Astrocyte (in vitro differentiated cells and primary cell): ENCODE measurements around the gene AIRE. TPM values are rescaled to one million over a fixed set of nuclear protein-coding genes. Genes with fewer than 3 reads are reported as not detected.

Experiments used
- DNase-seq: peaks from one replicate; pipeline ENCODE4 v3.0.0-alpha.2; 2010; ENCODE audit warnings: low read depth
- FAIRE-seq: peaks from 2 replicates; lab custom pipeline; 2011; peaks lifted over from hg19 to GRCh38; lab: Jason Lieb, UNC
- H2AFZ ChIP-seq: 2 replicates; pipeline ENCODE4 v1.6.0; 2012; ENCODE audit warnings: low read depth, low read length, inconsistent platforms
- H3K27ac ChIP-seq: 2 replicates; pipeline ENCODE4 v1.5.1; 2011; ENCODE audit warnings: low read depth, low read length, inconsistent platforms
- H3K27me3 ChIP-seq: 2 replicates; pipeline ENCODE4 v1.6.0; 2011; ENCODE audit warnings: low read length, inconsistent platforms; ENCODE audit not compliant: insufficient read depth
- H3K36me3 ChIP-seq: 2 replicates; pipeline ENCODE4 v1.5.1; 2011; ENCODE audit warnings: low read length, inconsistent platforms; ENCODE audit not compliant: insufficient read depth
- H3K4me1 ChIP-seq: 2 replicates; pipeline ENCODE4 v1.5.1; 2011; ENCODE audit warnings: low read length, inconsistent platforms; ENCODE audit not compliant: insufficient read depth
- H3K4me2 ChIP-seq: 2 replicates; pipeline ENCODE4 v1.6.0; 2012; ENCODE audit warnings: low read length, inconsistent platforms
- H3K4me3 ChIP-seq: 2 replicates; pipeline ENCODE4 v1.5.1; 2011; ENCODE audit warnings: low read depth, mild to moderate bottlenecking, low read length, inconsistent platforms; ENCODE audit not compliant: insufficient read depth
- H3K79me2 ChIP-seq: 2 replicates; pipeline ENCODE4 v1.6.0; 2012; ENCODE audit warnings: mild to moderate bottlenecking, low read length, inconsistent platforms; ENCODE audit not compliant: insufficient read depth
- H3K9ac ChIP-seq: 2 replicates; pipeline ENCODE4 v1.6.0; 2012; ENCODE audit warnings: mild to moderate bottlenecking, low read length, inconsistent platforms
- H3K9me3 ChIP-seq: 2 replicates; pipeline ENCODE4 v1.5.1; 2012; ENCODE audit warnings: low read depth, mild to moderate bottlenecking, low read length, inconsistent platforms; ENCODE audit not compliant: insufficient read depth
- H4K20me1 ChIP-seq: 2 replicates; pipeline ENCODE4 v1.6.0; 2012; ENCODE audit warnings: low read length, inconsistent platforms; ENCODE audit not compliant: insufficient read depth
- H3K27ac Mint-ChIP-seq: one replicate; pipeline ENCODE4 v1.8.0; 2021; ENCODE audit warnings: mild to moderate bottlenecking, mixed read lengths; ENCODE audit not compliant: unreplicated experiment
- H3K27me3 Mint-ChIP-seq: one replicate; pipeline ENCODE4 v1.8.0; 2021; ENCODE audit warnings: low read depth, mixed read lengths; ENCODE audit not compliant: unreplicated experiment
- H3K36me3 Mint-ChIP-seq: one replicate; pipeline ENCODE4 v1.8.0; 2021; ENCODE audit warnings: low read depth, mixed read lengths; ENCODE audit not compliant: unreplicated experiment
- H3K4me1 Mint-ChIP-seq: one replicate; pipeline ENCODE4 v1.8.0; 2021; ENCODE audit warnings: low read depth, mixed read lengths; ENCODE audit not compliant: unreplicated experiment
- H3K4me3 Mint-ChIP-seq: one replicate; pipeline ENCODE4 v1.8.0; 2021; ENCODE audit warnings: mild to moderate bottlenecking, moderate library complexity, mixed read lengths; ENCODE audit not compliant: unreplicated experiment
- H3K9me3 Mint-ChIP-seq: one replicate; pipeline ENCODE4 v1.8.0; 2021; ENCODE audit warnings: mild to moderate bottlenecking, mixed read lengths; ENCODE audit not compliant: unreplicated experiment
- EZH2 ChIP-seq: IDR thresholded peaks from 2 replicates; pipeline ENCODE4 v1.6.1; 2012; ENCODE audit warnings: mild to moderate bottlenecking, low read length, inconsistent platforms; ENCODE audit not compliant: insufficient read depth
- total RNA-seq: library from RNA; stranded (reverse); gene quantifications from 2 replicates; pipeline ENCODE4 v1.2.1, GENCODE V29; 2021
- TF ChIP-seq, protein P1 (sequence below): IDR thresholded peaks from 2 replicates; pipeline ENCODE4 v1.5.1; 2011; ENCODE audit warnings: low read depth, mild to moderate bottlenecking, inconsistent platforms, low read length, moderate library complexity; ENCODE audit not compliant: insufficient read depth

The AIRE gene
- total RNA-seq, 1 donor from 2014 or later: 0.07 TPM

DNA sequence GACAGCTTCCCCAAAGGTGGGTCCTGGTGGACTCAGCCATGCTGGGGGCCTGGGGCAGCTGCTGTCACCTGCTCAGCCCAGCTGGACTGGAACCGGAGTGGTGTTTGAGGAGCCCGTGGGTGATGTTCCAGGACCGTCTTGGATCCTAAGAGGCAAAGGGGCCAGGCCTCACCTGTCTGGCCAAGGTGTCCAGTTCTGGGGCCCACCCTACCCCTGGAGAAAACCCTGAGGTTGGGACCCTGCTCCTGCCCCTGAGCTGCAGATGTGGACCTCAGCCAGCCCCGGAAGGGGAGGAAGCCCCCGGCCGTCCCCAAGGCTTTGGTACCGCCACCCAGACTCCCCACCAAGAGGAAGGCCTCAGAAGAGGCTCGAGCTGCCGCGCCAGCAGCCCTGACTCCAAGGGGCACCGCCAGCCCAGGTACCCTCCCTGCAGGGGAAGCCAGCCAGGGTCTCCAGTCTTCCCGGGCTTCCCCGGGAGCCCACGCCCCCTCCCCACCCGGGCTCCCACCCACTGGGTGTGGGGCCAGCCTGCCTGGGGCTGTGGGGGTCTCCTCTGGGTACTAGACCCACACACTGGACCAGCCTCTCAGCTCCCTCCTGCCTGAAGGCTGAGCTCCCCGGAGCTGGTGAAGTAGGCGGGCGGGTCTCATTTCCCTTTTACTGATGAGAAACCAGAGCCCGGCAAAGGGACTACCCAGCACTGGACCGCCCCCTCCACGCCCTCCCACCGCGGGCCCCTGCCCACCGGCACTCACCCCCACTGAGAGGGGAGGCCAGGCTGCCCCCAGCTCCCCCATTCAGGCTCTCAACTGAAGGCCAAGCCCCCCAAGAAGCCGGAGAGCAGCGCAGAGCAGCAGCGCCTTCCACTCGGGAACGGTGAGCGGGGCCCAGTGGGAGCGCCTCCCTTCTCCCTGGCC, 1.3 kb downstream of the AIRE start:
- no peaks in the 10 kb centered on the region for H3K79me2 ChIP-seq
- Mint-ChIP-seq H3K27ac (no peak overlapping the region), H3K36me3 (no peaks in the 10 kb centered on the region), H3K27me3 (peaks cover 36% of the 10 kb centered on the region), H3K4me1 (no peaks in the 10 kb centered on the region), H3K9me3 (no peaks in the 10 kb centered on the region), H3K4me3 (no peak overlapping the region)
- H3K36me3 ChIP-seq: no peaks in the 10 kb centered on the region
- no peaks in the 10 kb centered on the region for H3K9me3 ChIP-seq
- peaks cover 2% of the 10 kb centered on the region for H3K27me3 ChIP-seq
- no peak overlapping the region for H3K4me3 ChIP-seq
- no peaks in the 10 kb centered on the region for H3K4me1 ChIP-seq
- TF ChIP-seq EZH2: no peak
- TF ChIP-seq, protein P1, sequence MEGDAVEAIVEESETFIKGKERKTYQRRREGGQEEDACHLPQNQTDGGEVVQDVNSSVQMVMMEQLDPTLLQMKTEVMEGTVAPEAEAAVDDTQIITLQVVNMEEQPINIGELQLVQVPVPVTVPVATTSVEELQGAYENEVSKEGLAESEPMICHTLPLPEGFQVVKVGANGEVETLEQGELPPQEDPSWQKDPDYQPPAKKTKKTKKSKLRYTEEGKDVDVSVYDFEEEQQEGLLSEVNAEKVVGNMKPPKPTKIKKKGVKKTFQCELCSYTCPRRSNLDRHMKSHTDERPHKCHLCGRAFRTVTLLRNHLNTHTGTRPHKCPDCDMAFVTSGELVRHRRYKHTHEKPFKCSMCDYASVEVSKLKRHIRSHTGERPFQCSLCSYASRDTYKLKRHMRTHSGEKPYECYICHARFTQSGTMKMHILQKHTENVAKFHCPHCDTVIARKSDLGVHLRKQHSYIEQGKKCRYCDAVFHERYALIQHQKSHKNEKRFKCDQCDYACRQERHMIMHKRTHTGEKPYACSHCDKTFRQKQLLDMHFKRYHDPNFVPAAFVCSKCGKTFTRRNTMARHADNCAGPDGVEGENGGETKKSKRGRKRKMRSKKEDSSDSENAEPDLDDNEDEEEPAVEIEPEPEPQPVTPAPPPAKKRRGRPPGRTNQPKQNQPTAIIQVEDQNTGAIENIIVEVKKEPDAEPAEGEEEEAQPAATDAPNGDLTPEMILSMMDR: no peak
- no peak overlapping the region for H3K9ac ChIP-seq
- DNase-seq: no peak
- H2AFZ ChIP-seq: no peak overlapping the region
- no peaks in the 10 kb centered on the region for H4K20me1 ChIP-seq
- FAIRE-seq: no peak
- no peak overlapping the region for H3K27ac ChIP-seq
- no peak overlapping the region for H3K4me2 ChIP-seq

DNA sequence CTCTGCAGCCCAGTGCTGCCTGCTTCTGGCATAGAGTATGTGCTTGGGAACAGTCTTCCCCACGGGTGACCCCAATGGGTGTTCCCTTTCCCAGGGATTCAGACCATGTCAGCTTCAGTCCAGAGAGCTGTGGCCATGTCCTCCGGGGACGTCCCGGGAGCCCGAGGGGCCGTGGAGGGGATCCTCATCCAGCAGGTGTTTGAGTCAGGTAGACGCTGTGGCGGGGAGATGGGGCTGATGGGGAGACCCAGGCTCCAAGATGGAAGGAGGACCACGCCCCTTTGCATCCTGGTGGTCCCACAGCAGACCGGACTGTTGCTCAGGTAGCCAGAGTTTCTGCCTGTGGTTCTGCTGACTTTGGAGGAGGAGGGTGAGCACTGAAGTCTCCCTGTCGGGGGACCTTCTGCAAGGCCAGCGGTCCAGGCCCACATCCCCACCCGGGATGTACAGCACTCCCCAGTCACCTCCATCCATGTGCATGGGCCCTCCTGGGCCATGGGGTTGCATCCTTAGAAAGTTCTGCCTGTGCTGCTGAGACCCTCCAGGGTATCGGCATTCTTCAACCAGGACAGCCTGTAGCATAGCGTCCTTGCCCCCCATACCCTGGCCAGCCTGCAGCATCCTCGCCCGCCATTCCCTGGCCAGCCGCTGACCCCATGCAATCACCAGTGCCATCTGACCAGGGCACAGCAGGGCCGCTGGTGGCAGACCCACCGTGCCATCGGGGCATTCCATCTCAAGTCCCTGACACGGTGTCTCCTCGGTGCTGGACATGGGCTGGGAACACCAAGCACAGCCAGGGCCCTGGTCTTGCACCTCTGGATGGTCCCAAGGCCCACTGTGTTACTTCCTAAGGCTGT, 2.8 kb downstream of the AIRE start:
- no peak overlapping the region for H3K4me3 ChIP-seq
- H3K27ac ChIP-seq: no peak overlapping the region
- H2AFZ ChIP-seq: no peak overlapping the region
- H3K36me3 ChIP-seq: no peaks in the 10 kb centered on the region
- no peaks in the 10 kb centered on the region for H3K4me1 ChIP-seq
- no peaks in the 10 kb centered on the region for H3K9me3 ChIP-seq
- no peak for FAIRE-seq
- no peaks in the 10 kb centered on the region for H3K9me3 Mint-ChIP-seq
- H3K79me2 ChIP-seq: no peaks in the 10 kb centered on the region
- no peak overlapping the region for H3K4me2 ChIP-seq
- TF ChIP-seq, protein P1: no peak
- no peak for TF ChIP-seq EZH2
- DNase-seq: no peak
- H3K9ac ChIP-seq: no peak overlapping the region
- H3K27me3 Mint-ChIP-seq: peaks cover 32% of the 10 kb centered on the region
- H3K4me3 Mint-ChIP-seq: no peak overlapping the region
- H3K27me3 ChIP-seq: peaks cover 2% of the 10 kb centered on the region
- H3K4me1 Mint-ChIP-seq: no peaks in the 10 kb centered on the region
- H3K27ac Mint-ChIP-seq: no peak overlapping the region
- no peaks in the 10 kb centered on the region for H3K36me3 Mint-ChIP-seq
- no peaks in the 10 kb centered on the region for H4K20me1 ChIP-seq
